Measurements from ENCODE around the gene CORIN. TPM values are rescaled to one million over a fixed set of nuclear protein-coding genes. Genes with fewer than 3 reads are reported as not detected.

CORIN gene
- total and polyA plus RNA-seq, 8 donors = 0.31 to 1.7 (median 0.39) TPM; not detected in 2

GRCh38 chr4:47566969-47567368 lies 270.9 kb downstream of the CORIN start:
- Histone ChIP-seq H3K27ac (no peak overlapping the region), H3K9me3 (no peaks in the 10 kb centered on the region), H3K4me1 (peaks cover 0 to 8% (median 0%) of the 10 kb centered on the region in 4 donors), H3K36me3 (peaks cover 7 to 70% (median 43%) of the 10 kb centered on the region in 4 donors), H3K27me3 (no peaks in the 10 kb centered on the region), H3K4me3 (no peak overlapping the region)
- intact Hi-C loops (cut with DNase I; ENCODE audit: low total_unique reads) = no loop called here
- no peak for TF ChIP-seq CTCF (IDR thresholded peaks at IDR 0.05)
- DNase-seq = no peak

DNA sequence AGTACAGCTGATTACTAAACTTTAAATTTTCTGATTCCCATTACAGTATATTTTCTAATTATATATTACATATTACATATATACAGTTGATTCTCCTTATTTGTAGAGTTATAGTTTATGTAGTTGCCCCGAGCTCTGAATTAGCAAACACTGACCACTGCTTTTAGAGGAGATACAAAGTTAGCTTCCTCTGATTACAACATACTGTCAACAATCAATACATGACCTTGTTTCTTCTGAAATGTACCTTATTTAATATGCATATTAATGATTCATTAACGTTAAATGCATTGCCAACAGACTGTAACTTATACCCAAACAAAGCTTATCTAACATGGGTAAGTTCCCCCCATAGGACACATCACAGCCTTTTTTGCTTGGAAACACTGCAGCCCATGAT lies 271.3 kb downstream of the CORIN start:
- intact Hi-C loops (cut with DNase I; ENCODE audit: low total_unique reads) = no loop called here
- WGBS, 5 donors = 81 to 94% (median 88%) methylated on average over 2 of the region's 2 CpGs
- H3K27me3 ChIP-seq = no peaks in the 10 kb centered on the region
- DNase-seq = no peak
- no peaks in the 10 kb centered on the region for H3K9me3 ChIP-seq
- no peak overlapping the region for H3K27ac ChIP-seq
- TF ChIP-seq POLR2AphosphoS5 (IDR thresholded peaks at IDR 0.05) (no peak), EP300 (IDR thresholded peaks at IDR 0.05) (no peak), POLR2A (IDR thresholded peaks at IDR 0.05) (no peak), CTCF (IDR thresholded peaks at IDR 0.05) (no peak)
- peaks cover 0 to 8% (median 0%) of the 10 kb centered on the region in 4 donors for H3K4me1 ChIP-seq
- no peak overlapping the region for H3K4me3 ChIP-seq
- H3K36me3 ChIP-seq = peaks cover 7 to 69% (median 42%) of the 10 kb centered on the region in 4 donors

DNA sequence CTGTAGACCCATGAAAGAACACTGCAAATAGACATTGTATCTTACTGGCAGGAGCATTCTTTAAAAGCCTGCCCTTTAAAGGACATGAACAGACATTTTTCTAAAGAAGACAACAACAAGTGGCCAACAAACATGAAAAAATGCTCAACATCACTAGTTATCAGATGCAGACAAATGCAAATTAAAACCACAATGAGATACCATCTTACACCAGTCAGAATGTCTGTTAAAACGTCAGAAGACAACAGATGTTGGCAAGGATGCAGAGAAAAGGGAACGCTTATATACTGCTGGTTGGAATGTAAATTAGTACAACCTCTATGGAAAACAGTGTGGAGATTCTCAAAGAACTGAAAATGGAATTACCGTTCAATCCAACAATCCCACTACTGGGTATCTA lies 275.6 kb downstream of the CORIN start:
- no peak for TF ChIP-seq POLR2A (IDR thresholded peaks at IDR 0.05)
- no peak for TF ChIP-seq CTCF (IDR thresholded peaks at IDR 0.05)
- no peak for TF ChIP-seq POLR2AphosphoS5 (IDR thresholded peaks at IDR 0.05)
- no peak for TF ChIP-seq EP300 (IDR thresholded peaks at IDR 0.05)
- Histone ChIP-seq H3K27ac (no peak overlapping the region), H3K4me3 (no peak overlapping the region), H3K4me1 (peaks cover 0 to 8% (median 0%) of the 10 kb centered on the region in 4 donors), H3K36me3 (peaks cover 4 to 72% (median 49%) of the 10 kb centered on the region in 4 donors), H3K27me3 (no peaks in the 10 kb centered on the region), H3K9me3 (no peaks in the 10 kb centered on the region)
- WGBS, 5 donors = 66 to 74% (median 69%) methylated on average over 3 of the region's 3 CpGs
- DNase-seq = no peak
- intact Hi-C loops (cut with DNase I; ENCODE audit: low total_unique reads) = no loop called here

DNA sequence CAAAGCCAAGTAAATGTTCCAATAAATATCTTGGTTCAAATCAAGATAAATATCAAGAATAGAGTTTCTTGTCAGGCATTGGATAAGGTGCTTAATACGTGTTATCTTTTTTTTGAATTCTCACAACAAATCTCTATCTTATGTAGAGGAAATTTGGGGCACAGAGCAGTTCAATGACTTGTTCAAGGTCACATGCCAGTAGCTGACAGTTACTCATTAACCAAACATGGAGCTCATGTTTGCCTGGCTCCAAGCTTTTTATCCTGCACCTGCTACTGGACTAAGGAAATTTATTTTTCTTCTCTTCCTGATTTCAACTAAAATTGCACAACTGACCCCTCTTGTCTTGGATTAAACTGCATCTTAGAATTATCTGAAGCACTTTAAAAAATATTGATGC lies 276.5 kb downstream of the CORIN start:
- H3K36me3 ChIP-seq = peaks cover 4 to 67% (median 46%) of the 10 kb centered on the region in 4 donors
- H3K27me3 ChIP-seq = no peaks in the 10 kb centered on the region
- peak in 1 of 2 donors; percentile 55 for DNase-seq
- H3K9me3 ChIP-seq = no peaks in the 10 kb centered on the region
- intact Hi-C loops (cut with DNase I; ENCODE audit: low total_unique reads) = no loop called here
- WGBS, 5 donors = 15 to 69% (median 31%) methylated on average over 1 of the region's 1 CpG
- peaks cover 0 to 8% (median 0%) of the 10 kb centered on the region in 4 donors for H3K4me1 ChIP-seq
- TF ChIP-seq POLR2AphosphoS5 (IDR thresholded peaks at IDR 0.05) (no peak), EP300 (IDR thresholded peaks at IDR 0.05) (no peak), CTCF (IDR thresholded peaks at IDR 0.05) (no peak), POLR2A (IDR thresholded peaks at IDR 0.05) (no peak)
- peak overlapping the region in 1 of 5 donors; percentile 27 for H3K27ac ChIP-seq
- H3K4me3 ChIP-seq = no peak overlapping the region

Measured in stomach (tissue), 9 donors.